ENCODE data around the gene PNMA8B. TPM values are rescaled to one million over a fixed set of nuclear protein-coding genes. Genes with fewer than 3 reads are reported as not detected.

Gene PNMA8B
- total and polyA plus RNA-seq, 11 donors: 0.27 to 1.1 (median 0.69) TPM

DNA sequence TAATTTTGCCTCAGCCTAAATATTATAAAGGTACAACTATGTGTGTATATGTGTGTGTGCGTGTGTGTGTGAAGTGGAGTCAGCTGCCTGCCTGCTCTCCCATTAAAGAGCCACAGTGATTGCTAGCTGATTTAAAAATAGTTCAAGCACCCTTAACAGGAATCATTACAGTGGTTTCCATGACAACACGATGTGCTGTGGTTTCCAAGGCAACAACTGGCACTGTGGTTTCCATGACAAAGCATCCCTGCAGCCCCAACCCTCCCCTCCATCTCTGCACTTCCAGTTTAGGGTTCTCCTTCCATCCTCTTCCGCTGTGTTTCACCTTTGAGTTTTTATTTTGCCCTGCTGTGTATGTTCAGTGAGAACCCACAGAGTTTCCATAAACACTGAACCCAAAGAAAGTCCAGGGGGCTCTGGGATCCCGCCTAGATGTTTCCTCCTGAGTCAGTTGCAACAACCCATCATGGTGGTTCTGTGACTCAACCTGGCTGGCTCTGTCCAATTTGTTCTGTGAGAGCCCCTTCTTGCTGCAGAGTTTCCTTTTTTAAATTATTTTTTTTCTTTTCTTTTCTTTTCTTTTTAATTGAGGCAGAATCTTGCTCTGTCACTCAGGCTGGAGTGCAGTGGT, 17.2 kb downstream of the PNMA8B start:
- 47 to 61% (median 57%) methylated on average over 4 of the region's 4 CpGs for WGBS, 4 donors
- H3K27me3 ChIP-seq: peaks cover 0 to 6% (median 0%) of the 10 kb centered on the region in 9 donors
- no peak for DNase-seq
- H3K4me3 ChIP-seq: no peak overlapping the region
- intact Hi-C loops (cut with DNase I): no loop called here
- no peak for TF ChIP-seq POLR2A (IDR thresholded peaks at IDR 0.05)
- TF ChIP-seq, protein P1, sequence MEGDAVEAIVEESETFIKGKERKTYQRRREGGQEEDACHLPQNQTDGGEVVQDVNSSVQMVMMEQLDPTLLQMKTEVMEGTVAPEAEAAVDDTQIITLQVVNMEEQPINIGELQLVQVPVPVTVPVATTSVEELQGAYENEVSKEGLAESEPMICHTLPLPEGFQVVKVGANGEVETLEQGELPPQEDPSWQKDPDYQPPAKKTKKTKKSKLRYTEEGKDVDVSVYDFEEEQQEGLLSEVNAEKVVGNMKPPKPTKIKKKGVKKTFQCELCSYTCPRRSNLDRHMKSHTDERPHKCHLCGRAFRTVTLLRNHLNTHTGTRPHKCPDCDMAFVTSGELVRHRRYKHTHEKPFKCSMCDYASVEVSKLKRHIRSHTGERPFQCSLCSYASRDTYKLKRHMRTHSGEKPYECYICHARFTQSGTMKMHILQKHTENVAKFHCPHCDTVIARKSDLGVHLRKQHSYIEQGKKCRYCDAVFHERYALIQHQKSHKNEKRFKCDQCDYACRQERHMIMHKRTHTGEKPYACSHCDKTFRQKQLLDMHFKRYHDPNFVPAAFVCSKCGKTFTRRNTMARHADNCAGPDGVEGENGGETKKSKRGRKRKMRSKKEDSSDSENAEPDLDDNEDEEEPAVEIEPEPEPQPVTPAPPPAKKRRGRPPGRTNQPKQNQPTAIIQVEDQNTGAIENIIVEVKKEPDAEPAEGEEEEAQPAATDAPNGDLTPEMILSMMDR (IDR thresholded peaks at IDR 0.05): no peak
- ATAC-seq: no peak
- peaks cover 0 to 17% (median 3%) of the 10 kb centered on the region in 12 donors for H3K4me1 ChIP-seq
- no peak overlapping the region for H3K27ac ChIP-seq
- H3K36me3 ChIP-seq: no peaks in the 10 kb centered on the region
- no peaks in the 10 kb centered on the region for H3K9me3 ChIP-seq

DNA sequence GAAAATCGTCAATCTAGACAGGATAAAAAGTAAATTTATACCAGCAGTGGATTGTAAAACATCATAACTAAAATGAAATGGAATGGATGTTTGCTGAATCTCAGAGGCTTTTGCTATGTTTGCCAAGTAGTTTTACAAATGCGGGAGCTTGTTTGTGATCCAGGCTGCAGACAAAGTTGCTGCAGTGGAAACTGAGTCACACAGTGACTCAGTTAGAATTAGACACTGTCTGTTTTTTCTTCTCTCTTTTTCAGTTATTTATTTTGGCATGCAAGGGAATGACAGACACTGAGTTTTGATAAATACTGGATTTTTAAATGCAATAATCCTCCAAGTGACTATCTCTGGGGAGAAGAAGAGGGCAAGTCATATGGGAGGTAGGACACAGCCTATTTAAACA, 19.7 kb downstream of the PNMA8B start:
- Histone ChIP-seq H3K9me3 (no peaks in the 10 kb centered on the region), H3K36me3 (no peaks in the 10 kb centered on the region), H3K4me3 (no peak overlapping the region), H3K27me3 (peaks cover 0 to 27% (median 0%) of the 10 kb centered on the region in 9 donors), H3K27ac (no peak overlapping the region), H3K4me1 (peaks cover 0 to 30% (median 8%) of the 10 kb centered on the region in 12 donors)
- DNase-seq (no peak), ATAC-seq (peak in 1 of 4 donors; percentile 30)
- TF ChIP-seq, protein P1 (IDR thresholded peaks at IDR 0.05): no peak
- no peak for TF ChIP-seq POLR2A (IDR thresholded peaks at IDR 0.05)
- intact Hi-C loops (cut with DNase I): no loop called here
- WGBS, 4 donors: 56 to 74% (median 64%) methylated on average over 2 of the region's 2 CpGs

DNA sequence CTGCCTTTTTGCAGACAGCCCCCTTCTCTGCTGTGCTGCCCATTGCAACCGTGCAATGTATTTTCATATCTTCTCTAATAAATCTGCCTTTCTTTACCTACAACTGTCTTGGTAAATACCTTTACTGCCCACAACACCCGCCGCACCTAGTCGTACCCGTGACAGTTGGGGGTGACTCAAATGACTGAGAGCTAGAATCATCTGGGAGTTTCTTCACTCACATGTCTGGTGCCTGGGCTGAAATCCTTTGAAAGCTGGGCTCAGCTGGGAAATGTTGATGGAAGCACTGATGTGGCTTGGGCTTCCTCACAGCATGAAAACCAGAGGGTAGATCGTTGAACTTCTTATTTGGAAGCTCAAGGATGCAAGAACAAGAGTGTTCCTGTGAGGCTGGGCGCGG, 21.5 kb downstream of the PNMA8B start:
- H3K36me3 ChIP-seq: no peaks in the 10 kb centered on the region
- peaks cover 0 to 36% (median 0%) of the 10 kb centered on the region in 9 donors for H3K27me3 ChIP-seq
- H3K27ac ChIP-seq: no peak overlapping the region
- H3K9me3 ChIP-seq: no peaks in the 10 kb centered on the region
- intact Hi-C loops (cut with DNase I): no loop called here
- H3K4me1 ChIP-seq: peaks cover 0 to 27% (median 10%) of the 10 kb centered on the region in 12 donors
- no peak for TF ChIP-seq POLR2A (IDR thresholded peaks at IDR 0.05)
- TF ChIP-seq, protein P1 (IDR thresholded peaks at IDR 0.05): no peak
- WGBS, 4 donors: 85 to 93% (median 90%) methylated on average over 8 of the region's 8 CpGs
- no peak for ATAC-seq
- DNase-seq: no peak
- H3K4me3 ChIP-seq: no peak overlapping the region

DNA sequence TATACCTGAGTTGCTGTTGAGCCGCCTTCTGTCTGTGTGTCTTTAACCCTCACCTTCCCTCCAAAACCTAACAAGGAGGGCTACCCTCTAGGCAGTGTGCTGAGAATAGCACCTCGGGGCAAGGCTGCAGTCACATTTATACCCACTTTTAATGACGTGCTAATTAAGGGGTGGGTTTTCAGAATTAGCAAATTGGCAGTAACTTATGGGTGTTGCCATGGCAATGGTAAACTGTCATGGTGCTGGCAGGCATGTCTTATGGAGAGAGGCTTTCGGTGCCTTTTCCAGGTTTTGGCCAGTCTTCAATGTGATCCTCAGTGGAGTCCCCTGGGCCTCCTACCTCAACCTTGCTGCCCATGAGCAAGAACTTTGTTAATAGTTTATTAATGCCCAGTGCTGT, 23.1 kb downstream of the PNMA8B start:
- H3K4me1 ChIP-seq: peaks cover 0 to 27% (median 10%) of the 10 kb centered on the region in 12 donors

More for the DNA sequence above, 23.1 kb downstream of the PNMA8B start:
- DNase-seq (no peak), ATAC-seq (no peak)
- intact Hi-C loops (cut with DNase I): no loop called here
- peaks cover 0 to 36% (median 0%) of the 10 kb centered on the region in 9 donors for H3K27me3 ChIP-seq
- no peak for TF ChIP-seq POLR2A (IDR thresholded peaks at IDR 0.05)
- TF ChIP-seq, protein P1 (IDR thresholded peaks at IDR 0.05): no peak
- H3K9me3 ChIP-seq: no peaks in the 10 kb centered on the region
- WGBS, 4 donors: 85 to 92% (median 88%) methylated on average over 4 of the region's 4 CpGs
- H3K27ac ChIP-seq: no peak overlapping the region
- H3K4me3 ChIP-seq: no peak overlapping the region
- H3K36me3 ChIP-seq: no peaks in the 10 kb centered on the region
